MCF 10A (cell line): ENCODE results near the gene PPP6R3. TPM values are rescaled to one million over a fixed set of nuclear protein-coding genes. Genes with fewer than 3 reads are reported as not detected.

ENCODE experiments used
- BruUV-seq: library from RNA; stranded (reverse); fragments of 400-500 nt; replicated peaks from 2 replicates; lab custom pipeline; 2021; lab: Mats Ljungman, UMichigan
- CTCF ChIA-PET: fragments of 300-600 bp; sonication (Branson Sonifier 250); formaldehyde crosslinking; extraction: SDS; loops from one replicate; lab custom pipeline; 2021; ENCODE audit warnings: antibody characterized with exemption, inconsistent platforms; lab: Yijun Ruan, JAX
- POLR2A ChIA-PET: fragments of 300-600, 350-650 bp; sonication (Branson Sonifier 250); formaldehyde crosslinking; extraction: SDS; loops from one replicate; lab custom pipeline; 2020; ENCODE audit warnings: antibody characterized with exemption, inconsistent platforms; lab: Yijun Ruan, JAX
- DNase-seq: peaks from one replicate; pipeline ENCODE4 v3.0.0-alpha.2; 2018; ENCODE audit not compliant: unreplicated experiment
- H3K27ac Mint-ChIP-seq: one replicate; pipeline ENCODE4 v1.8.0; 2022; ENCODE audit warnings: mild to moderate bottlenecking, low read depth, mixed read lengths; ENCODE audit not compliant: unreplicated experiment
- H3K27me3 Mint-ChIP-seq: one replicate; pipeline ENCODE4 v1.8.0; 2022; ENCODE audit warnings: mixed read lengths; ENCODE audit not compliant: insufficient read depth, unreplicated experiment
- H3K36me3 Mint-ChIP-seq: one replicate; pipeline ENCODE4 v1.8.0; 2022; ENCODE audit warnings: mild to moderate bottlenecking, moderate library complexity, mixed read lengths; ENCODE audit not compliant: insufficient read depth, unreplicated experiment
- H3K4me1 Mint-ChIP-seq: one replicate; pipeline ENCODE4 v1.8.0; 2022; ENCODE audit warnings: mixed read lengths; ENCODE audit not compliant: insufficient read depth, unreplicated experiment
- H3K4me3 Mint-ChIP-seq: one replicate; pipeline ENCODE4 v1.8.0; 2022; ENCODE audit warnings: mild to moderate bottlenecking, moderate library complexity, mixed read lengths; ENCODE audit not compliant: unreplicated experiment
- H3K9me3 Mint-ChIP-seq: one replicate; pipeline ENCODE4 v1.8.0; 2022; ENCODE audit warnings: mixed read lengths; ENCODE audit not compliant: unreplicated experiment
- CTCF ChIP-seq: fragments of 200-600 bp; IDR thresholded peaks from one replicate; pipeline ENCODE4 v1.8.0; 2022; ENCODE audit warnings: antibody characterized with exemption, mild to moderate bottlenecking; ENCODE audit not compliant: unreplicated experiment
- intact Hi-C: fragments of 100-400 bp; cut with micrococcal nuclease; formaldehyde crosslinking; loops from 2 replicates; pipeline ENCODE4 v1.14.1; 2022
- total RNA-seq: library from RNA; stranded (reverse); gene quantifications from 2 replicates; pipeline ENCODE4 v1.2.3, GENCODE V29; 2022

The PPP6R3 gene
- total RNA-seq, 1 experiment from 2014 or later = 95.7 TPM

DNA sequence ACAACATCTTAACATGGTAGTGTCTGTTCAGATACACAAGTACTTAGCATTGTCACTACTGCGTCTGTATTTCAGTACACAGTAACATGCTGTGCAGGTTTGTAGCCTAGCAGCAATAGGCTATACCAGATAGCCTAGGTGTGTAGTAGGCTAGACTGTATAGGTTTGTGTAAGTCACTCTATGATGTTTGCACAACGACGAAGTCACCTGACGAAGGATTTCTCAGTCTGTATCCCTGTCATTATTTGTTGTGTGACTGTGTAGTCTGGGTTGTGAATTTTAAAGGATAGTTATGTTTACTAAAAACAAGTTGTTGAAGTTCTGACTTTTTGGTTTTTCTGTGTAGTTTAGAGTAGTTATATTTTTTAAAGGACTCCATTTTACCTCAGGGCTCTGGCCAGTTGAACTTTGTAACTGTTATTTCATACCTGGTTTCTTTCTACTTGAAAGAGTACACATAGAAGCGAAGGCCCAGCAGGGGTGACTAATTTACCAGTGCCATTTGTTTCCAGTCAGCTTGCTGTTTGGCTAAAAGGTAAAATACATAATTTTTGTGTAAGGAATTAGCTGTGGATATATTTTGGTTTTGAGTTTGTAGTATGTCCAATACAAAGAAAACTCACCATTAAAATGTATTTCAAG, 72.3 kb downstream of the PPP6R3 start:
- H3K27me3 Mint-ChIP-seq = no peaks in the 10 kb centered on the region
- intact Hi-C loops = no loop called here
- no TSS peak for BruUV-seq
- H3K4me1 Mint-ChIP-seq = peaks cover 16% of the 10 kb centered on the region
- TF ChIP-seq CTCF = no peak
- CTCF ChIA-PET = no interaction called here
- no peak for DNase-seq
- peaks cover 51% of the 10 kb centered on the region for H3K36me3 Mint-ChIP-seq
- H3K9me3 Mint-ChIP-seq = no peaks in the 10 kb centered on the region
- H3K4me3 Mint-ChIP-seq = no peak overlapping the region
- no peak overlapping the region for H3K27ac Mint-ChIP-seq
- POLR2A ChIA-PET = no interaction called here

DNA sequence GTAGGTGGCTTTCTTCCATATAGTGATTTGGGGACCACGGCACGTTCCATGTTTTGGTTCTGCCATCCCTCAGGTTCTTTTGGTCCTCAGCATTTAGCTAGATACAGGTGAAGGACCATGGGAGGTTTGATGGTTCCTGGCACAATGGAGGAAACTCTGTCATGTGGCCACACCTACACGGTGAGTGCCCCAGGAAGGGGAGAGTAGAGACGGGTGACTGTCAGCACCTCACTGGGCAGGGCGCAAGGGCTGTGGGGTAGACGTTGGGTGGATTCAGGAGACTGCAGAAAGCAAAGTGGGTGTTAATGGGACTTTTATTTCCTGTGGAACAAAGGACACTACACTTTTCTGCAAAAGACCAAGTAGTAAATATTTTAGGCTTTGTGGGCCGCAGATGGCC, 73.4 kb downstream of the PPP6R3 start:
- Mint-ChIP-seq H3K4me3 (no peak overlapping the region), H3K9me3 (no peaks in the 10 kb centered on the region), H3K4me1 (peaks cover 12% of the 10 kb centered on the region), H3K27ac (no peak overlapping the region), H3K27me3 (no peaks in the 10 kb centered on the region), H3K36me3 (peaks cover 58% of the 10 kb centered on the region)
- BruUV-seq = no TSS peak
- ChIA-PET POLR2A (interaction anchor here (0.8 to 2.3 kb wide), 2 partner anchors 8 to 9 kb away, joined by 4 to 10 read pairs; no protein-coding TSS in a partner anchor), CTCF (no interaction called here)
- no peak for DNase-seq
- no peak for TF ChIP-seq CTCF
- intact Hi-C loops = no loop called here

DNA sequence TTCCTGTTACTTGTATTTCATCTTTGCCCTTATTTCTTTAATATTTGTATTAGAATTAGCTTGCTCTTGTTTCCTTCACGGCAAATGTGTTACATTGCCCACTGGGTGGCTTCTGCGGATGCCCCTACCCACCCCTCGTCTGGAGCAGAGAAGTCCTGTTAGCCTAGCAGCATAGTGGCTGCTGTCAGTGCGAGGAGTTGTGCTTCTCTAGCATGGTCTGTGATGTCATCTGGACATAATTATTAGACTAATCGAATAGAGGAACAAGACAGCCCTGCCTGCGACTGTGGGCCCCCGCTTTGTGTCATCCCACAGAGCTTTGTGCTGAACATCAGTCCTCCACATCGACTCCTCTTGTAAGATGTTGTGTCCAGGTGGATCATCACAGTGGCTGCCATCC, 74.5 kb downstream of the PPP6R3 start:
- CTCF ChIA-PET = interaction anchor here (0.7 kb wide), 1 partner anchor 57 kb away, joined by 3 read pairs; no protein-coding TSS in a partner anchor
- H3K27me3 Mint-ChIP-seq = no peaks in the 10 kb centered on the region
- no peak overlapping the region for H3K27ac Mint-ChIP-seq

GRCh38 chr11:68536706-68537105, 76.2 kb downstream of the PPP6R3 start:
- BruUV-seq = no TSS peak
- intact Hi-C loops = no loop called here
- Mint-ChIP-seq H3K4me1 (peaks cover 12% of the 10 kb centered on the region), H3K4me3 (no peak overlapping the region), H3K36me3 (peaks cover 76% of the 10 kb centered on the region), H3K27me3 (no peaks in the 10 kb centered on the region), H3K27ac (no peak overlapping the region), H3K9me3 (no peaks in the 10 kb centered on the region)
- no peak for TF ChIP-seq CTCF
- POLR2A ChIA-PET = no interaction called here
- CTCF ChIA-PET = no interaction called here
- no peak for DNase-seq

More for the DNA sequence above, 74.5 kb downstream of the PPP6R3 start:
- no peak for TF ChIP-seq CTCF
- BruUV-seq = no TSS peak
- POLR2A ChIA-PET = interaction anchor here (1.1 to 2.3 kb wide), 2 partner anchors 9 to 10 kb away, joined by 3 to 10 read pairs; no protein-coding TSS in a partner anchor
- Mint-ChIP-seq H3K4me1 (peaks cover 7% of the 10 kb centered on the region), H3K36me3 (peaks cover 60% of the 10 kb centered on the region), H3K9me3 (no peaks in the 10 kb centered on the region), H3K4me3 (no peak overlapping the region)
- no peak for DNase-seq
- intact Hi-C loops = no loop called here
